HepG2 (cell line): ENCODE data around the gene CNKSR3. TPM values are rescaled to one million over a fixed set of nuclear protein-coding genes. Genes with fewer than 3 reads are reported as not detected.

Experiments
- ATAC-seq: fragments of 200-7000 bp; cut with Tn5 transposase; 3 replicates; pipeline ENCODE4 v1.9.1; 2020; ENCODE audit warnings: mild to moderate bottlenecking, moderate library complexity
- BruUV-seq: library from RNA; stranded (reverse); fragments of 400-500 nt; replicated peaks from 2 replicates; lab custom pipeline; 2021; lab: Mats Ljungman, UMichigan
- CTCF ChIA-PET: fragments of 300-600 bp; formaldehyde crosslinking; extraction: SDS; loops from one replicate; lab custom pipeline; 2021; ENCODE audit warnings: low total read pairs, inconsistent platforms, low intra/inter-chr PET ratio; lab: Yijun Ruan, JAX
- POLR2A ChIA-PET: fragments of 350-600 bp; sonication (Branson Sonifier 250); formaldehyde crosslinking; loops from one replicate; lab custom pipeline; 2020; ENCODE audit warnings: antibody characterized with exemption, inconsistent platforms; lab: Yijun Ruan, JAX
- DNase-seq: peaks from one replicate; pipeline ENCODE4 v3.0.0-alpha.2; 2015; ENCODE audit warnings: low spot score
- FAIRE-seq: peaks from 3 replicates; lab custom pipeline; 2011; peaks lifted over from hg19 to GRCh38; lab: Jason Lieb, UNC
- H2AFZ ChIP-seq: one replicate; pipeline ENCODE4 v1.6.1; 2011; ENCODE audit warnings: low read length, inconsistent platforms
- H3K27ac ChIP-seq: fragments of 300-600 bp; 3 replicates; pipeline ENCODE4 v1.8.0; 2011; ENCODE audit warnings: mixed run types, mild to moderate bottlenecking, mixed read lengths, low read length, inconsistent platforms; ENCODE audit not compliant: insufficient read depth; ENCODE audit errors: extremely low read length
- H3K27me3 ChIP-seq, 2 experiments: fragments of 200-600 bp in 1 of 2; 2 replicates in 1 of 2; 3 replicates in 1 of 2; pipeline versions ENCODE4 v1.6.0 to v1.8.0; 2011; ENCODE audit warnings: low read length in 2 of 2, mild to moderate bottlenecking in 2 of 2, moderate library complexity in 2 of 2, inconsistent platforms in 1 of 2; ENCODE audit not compliant: insufficient read depth in 2 of 2, control insufficient read depth in 1 of 2
- H3K36me3 ChIP-seq, 2 experiments: fragments of 200-600 bp in 1 of 2; replicated peaks in 1 of 2; 2 replicates in 1 of 2; 3 replicates in 1 of 2; pipeline versions ENCODE4 v1.5.1 to v1.8.0; 2011; ENCODE audit warnings: low read length in 2 of 2, inconsistent platforms in 1 of 2; ENCODE audit not compliant: insufficient read depth in 2 of 2, control insufficient read depth in 1 of 2
- H3K4me1 ChIP-seq: 2 replicates; pipeline ENCODE4 v1.5.1; 2012; ENCODE audit warnings: low read length, inconsistent platforms; ENCODE audit not compliant: insufficient read depth
- H3K4me2 ChIP-seq: 2 replicates; pipeline ENCODE4 v1.6.0; 2011; ENCODE audit warnings: low read depth, low read length, inconsistent platforms
- H3K4me3 ChIP-seq, 3 experiments: fragments of 200-600 bp in 1 of 3; sonication (generic), shearing (Covaris generic) in 1 of 3; replicated peaks in 1 of 3; 2 replicates each; pipeline ENCODE4 v1.5.1; 2011 to 2016; ENCODE audit warnings: low read length in 3 of 3, inconsistent platforms in 2 of 3, low read depth in 2 of 3, mild to moderate bottlenecking in 2 of 3, control low read depth in 1 of 3, mixed read lengths in 1 of 3; ENCODE audit not compliant: insufficient read depth in 1 of 3
- H3K79me2 ChIP-seq: one replicate; pipeline ENCODE4 v1.6.1; 2011; ENCODE audit warnings: low read length, inconsistent platforms; ENCODE audit not compliant: insufficient read depth
- H3K9ac ChIP-seq: 2 replicates; pipeline ENCODE4 v1.6.0; 2011; ENCODE audit warnings: mild to moderate bottlenecking, low read depth, low read length, inconsistent platforms; ENCODE audit not compliant: insufficient read depth
- H3K9me3 ChIP-seq: 2 replicates; pipeline ENCODE4 v1.5.1; 2012; ENCODE audit warnings: mild to moderate bottlenecking, low read length
- H4K20me1 ChIP-seq: 2 replicates; pipeline ENCODE4 v1.6.0; 2011; ENCODE audit warnings: inconsistent platforms, mild to moderate bottlenecking, low read length, moderate library complexity; ENCODE audit not compliant: insufficient read depth
- ATF5 ChIP-seq: sonication (generic); formaldehyde crosslinking; IDR thresholded peaks from 2 replicates; pipeline ENCODE4 v1.4.0; 2020; ENCODE audit warnings: mild to moderate bottlenecking, low read depth, missing genetic modification reagents
- CHCHD3 ChIP-seq: sonication (generic); formaldehyde crosslinking; IDR thresholded peaks from 2 replicates; pipeline ENCODE4 v1.8.0; 2022; ENCODE audit warnings: mild to moderate bottlenecking, missing genetic modification reagents, moderate library complexity
- DRAP1 ChIP-seq: IDR thresholded peaks from 2 replicates; pipeline ENCODE4 v1.6.1; 2016; ENCODE audit warnings: missing genetic modification reagents, missing compliant biosample characterization
- FUBP1 ChIP-seq: sonication (generic); formaldehyde crosslinking; IDR thresholded peaks from 2 replicates; pipeline ENCODE4 v1.5.1; 2020; ENCODE audit warnings: missing genetic modification reagents, mild to moderate bottlenecking, borderline replicate concordance
- HMG20A ChIP-seq: IDR thresholded peaks from 2 replicates; pipeline ENCODE4 v1.6.1; 2016; ENCODE audit warnings: borderline replicate concordance
- HNF4G ChIP-seq, 2 experiments: sonication (generic) in 1 of 2; formaldehyde crosslinking in 1 of 2; IDR thresholded peaks; 2 replicates each; pipeline versions ENCODE4 v1.4.0 to v1.6.1; 2011 to 2020; ENCODE audit warnings: borderline replicate concordance in 2 of 2, low read depth in 2 of 2, mild to moderate bottlenecking in 2 of 2, low read length in 1 of 2, missing genetic modification reagents in 1 of 2, moderate library complexity in 1 of 2
- KLF15 ChIP-seq: sonication (generic); formaldehyde crosslinking; IDR thresholded peaks from 2 replicates; pipeline ENCODE4 v1.8.1; 2023; ENCODE audit warnings: borderline replicate concordance, mild to moderate bottlenecking, inconsistent platforms, missing genetic modification reagents, mixed read lengths
- ZMYM3 ChIP-seq: sonication (generic); formaldehyde crosslinking; IDR thresholded peaks from 2 replicates; pipeline ENCODE4 v1.5.1; 2020; ENCODE audit warnings: mild to moderate bottlenecking, missing genetic modification reagents
- ZNF253 ChIP-seq: sonication (generic); formaldehyde crosslinking; IDR thresholded peaks from 2 replicates; pipeline ENCODE4 v1.8.0; 2022; ENCODE audit warnings: mild to moderate bottlenecking, missing genetic modification reagents, borderline replicate concordance
- ZNF263 ChIP-seq: sonication (generic); formaldehyde crosslinking; IDR thresholded peaks from 2 replicates; pipeline ENCODE4 v1.4.0; 2020; ENCODE audit warnings: missing genetic modification reagents
- ZNF746 ChIP-seq: sonication (generic); formaldehyde crosslinking; IDR thresholded peaks from 2 replicates; pipeline ENCODE4 v1.8.0; 2022; ENCODE audit warnings: mild to moderate bottlenecking, missing genetic modification reagents
- WGBS: methylation state at CpG from one replicate; pipeline ENCODE4 v1.1.6; 2017; ENCODE audit warnings: low lambda C conversion rate; 5-methylcytosine and 5-hydroxymethylcytosine counted together
- in situ Hi-C: cut with HindIII; loops from 2 replicates; pipeline ENCODE4 v1.10.0; 2017; ENCODE audit warnings: low pct_unique_long_range_greater_than_20kb; ENCODE audit not compliant: extremely low pct_ligation_motif_present
- intact Hi-C: fragments of 100-400 bp; cut with micrococcal nuclease; formaldehyde crosslinking; loops from one replicate; pipeline ENCODE4 v1.10.0; 2022; ENCODE audit not compliant: unreplicated experiment
- polyA plus RNA-seq, 8 experiments: library from polyadenylated mRNA; depleted of rRNA in 3 of 8; stranded (reverse) in 7 of 8; unstranded in 1 of 8; fragments of >200 nt; fragmentation: Illumina TruSeq in 4 of 8; extraction: Trizol in 4 of 8; gene quantifications; 2 replicates each; pipeline versions ENCODE4 v1.2.1 to v1.2.3, GENCODE V29; 2011 to 2016; ENCODE audit warnings: low read depth in 4 of 8, missing spikeins in 1 of 8, mixed read lengths in 1 of 8; ENCODE audit not compliant: insufficient read depth in 1 of 8
- total RNA-seq, 5 experiments: library from RNA; depleted of rRNA; stranded (reverse); fragments of >200 nt; fragmentation: Illumina TruSeq; extraction: Trizol; gene quantifications; 2 replicates each; pipeline ENCODE4 v1.2.3, GENCODE V29; 2016; ENCODE audit warnings: low read depth in 1 of 5
- TF ChIP-seq, protein P1 (sequence below): sonication (generic); formaldehyde crosslinking; IDR thresholded peaks from 2 replicates; pipeline ENCODE4 v1.5.1; 2020; ENCODE audit warnings: mild to moderate bottlenecking, missing genetic modification reagents, borderline replicate concordance
- TF ChIP-seq, protein P2 (sequence below): sonication (generic); formaldehyde crosslinking; IDR thresholded peaks from 2 replicates; pipeline ENCODE4 v1.4.0; 2020; ENCODE audit warnings: mild to moderate bottlenecking, missing genetic modification reagents
- TF ChIP-seq, protein P3 (sequence below): sonication (generic); formaldehyde crosslinking; IDR thresholded peaks from 2 replicates; pipeline ENCODE4 v1.4.0; 2020; ENCODE audit warnings: missing genetic modification reagents

Gene CNKSR3
- total and polyA plus RNA-seq, 2 of the 13 experiments (the other 11 are each of a cell fraction or from before 2014, with no cell fraction given), result 9.2 to 38.6 TPM

- Histone ChIP-seq H3K4me3 (no peak overlapping the region), H3K79me2 (peaks cover 79% of the 10 kb centered on the region), H3K27me3 (no peaks in the 10 kb centered on the region), H3K36me3 (peaks cover 0 to 7% of the 10 kb centered on the region in 2 experiments; a peak in 2 of 5 replicates), H4K20me1 (peaks cover 14% of the 10 kb centered on the region; the same call in 1 of the 2 replicates), H3K27ac (no peak overlapping the region), H2AFZ (no peak overlapping the region), H3K9ac (no peak overlapping the region), H3K4me1 (no peaks in the 10 kb centered on the region; the same call in 1 of the 2 replicates), H3K9me3 (no peaks in the 10 kb centered on the region), H3K4me2 (no peak overlapping the region)
- in situ Hi-C loops (no loop called here), intact Hi-C loops (no loop called here)
- BruUV-seq, result no TSS peak
- 95% methylated on average over 4 of the region's 4 CpGs for WGBS
- ChIA-PET POLR2A (no interaction called here), CTCF (no interaction called here)
- DNase-seq, result no peak
- no peak for ATAC-seq
- FAIRE-seq, result no peak
- TF ChIP-seq, protein P1, sequence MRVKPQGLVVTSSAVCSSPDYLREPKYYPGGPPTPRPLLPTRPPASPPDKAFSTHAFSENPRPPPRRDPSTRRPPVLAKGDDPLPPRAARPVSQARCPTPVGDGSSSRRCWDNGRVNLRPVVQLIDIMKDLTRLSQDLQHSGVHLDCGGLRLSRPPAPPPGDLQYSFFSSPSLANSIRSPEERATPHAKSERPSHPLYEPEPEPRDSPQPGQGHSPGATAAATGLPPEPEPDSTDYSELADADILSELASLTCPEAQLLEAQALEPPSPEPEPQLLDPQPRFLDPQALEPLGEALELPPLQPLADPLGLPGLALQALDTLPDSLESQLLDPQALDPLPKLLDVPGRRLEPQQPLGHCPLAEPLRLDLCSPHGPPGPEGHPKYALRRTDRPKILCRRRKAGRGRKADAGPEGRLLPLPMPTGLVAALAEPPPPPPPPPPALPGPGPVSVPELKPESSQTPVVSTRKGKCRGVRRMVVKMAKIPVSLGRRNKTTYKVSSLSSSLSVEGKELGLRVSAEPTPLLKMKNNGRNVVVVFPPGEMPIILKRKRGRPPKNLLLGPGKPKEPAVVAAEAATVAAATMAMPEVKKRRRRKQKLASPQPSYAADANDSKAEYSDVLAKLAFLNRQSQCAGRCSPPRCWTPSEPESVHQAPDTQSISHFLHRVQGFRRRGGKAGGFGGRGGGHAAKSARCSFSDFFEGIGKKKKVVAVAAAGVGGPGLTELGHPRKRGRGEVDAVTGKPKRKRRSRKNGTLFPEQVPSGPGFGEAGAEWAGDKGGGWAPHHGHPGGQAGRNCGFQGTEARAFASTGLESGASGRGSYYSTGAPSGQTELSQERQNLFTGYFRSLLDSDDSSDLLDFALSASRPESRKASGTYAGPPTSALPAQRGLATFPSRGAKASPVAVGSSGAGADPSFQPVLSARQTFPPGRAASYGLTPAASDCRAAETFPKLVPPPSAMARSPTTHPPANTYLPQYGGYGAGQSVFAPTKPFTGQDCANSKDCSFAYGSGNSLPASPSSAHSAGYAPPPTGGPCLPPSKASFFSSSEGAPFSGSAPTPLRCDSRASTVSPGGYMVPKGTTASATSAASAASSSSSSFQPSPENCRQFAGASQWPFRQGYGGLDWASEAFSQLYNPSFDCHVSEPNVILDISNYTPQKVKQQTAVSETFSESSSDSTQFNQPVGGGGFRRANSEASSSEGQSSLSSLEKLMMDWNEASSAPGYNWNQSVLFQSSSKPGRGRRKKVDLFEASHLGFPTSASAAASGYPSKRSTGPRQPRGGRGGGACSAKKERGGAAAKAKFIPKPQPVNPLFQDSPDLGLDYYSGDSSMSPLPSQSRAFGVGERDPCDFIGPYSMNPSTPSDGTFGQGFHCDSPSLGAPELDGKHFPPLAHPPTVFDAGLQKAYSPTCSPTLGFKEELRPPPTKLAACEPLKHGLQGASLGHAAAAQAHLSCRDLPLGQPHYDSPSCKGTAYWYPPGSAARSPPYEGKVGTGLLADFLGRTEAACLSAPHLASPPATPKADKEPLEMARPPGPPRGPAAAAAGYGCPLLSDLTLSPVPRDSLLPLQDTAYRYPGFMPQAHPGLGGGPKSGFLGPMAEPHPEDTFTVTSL (CRISPR knock-in tag), result no peak
- no peak for TF ChIP-seq ATF5 (CRISPR knock-in tag)
- TF ChIP-seq, protein P2, sequence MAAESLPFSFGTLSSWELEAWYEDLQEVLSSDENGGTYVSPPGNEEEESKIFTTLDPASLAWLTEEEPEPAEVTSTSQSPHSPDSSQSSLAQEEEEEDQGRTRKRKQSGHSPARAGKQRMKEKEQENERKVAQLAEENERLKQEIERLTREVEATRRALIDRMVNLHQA (CRISPR knock-in tag), result no peak
- no peak for TF ChIP-seq ZNF263
- no peak for TF ChIP-seq HMG20A
- TF ChIP-seq KLF15, result no peak
- TF ChIP-seq ZNF253 (CRISPR knock-in tag), result no peak
- TF ChIP-seq, protein P3, sequence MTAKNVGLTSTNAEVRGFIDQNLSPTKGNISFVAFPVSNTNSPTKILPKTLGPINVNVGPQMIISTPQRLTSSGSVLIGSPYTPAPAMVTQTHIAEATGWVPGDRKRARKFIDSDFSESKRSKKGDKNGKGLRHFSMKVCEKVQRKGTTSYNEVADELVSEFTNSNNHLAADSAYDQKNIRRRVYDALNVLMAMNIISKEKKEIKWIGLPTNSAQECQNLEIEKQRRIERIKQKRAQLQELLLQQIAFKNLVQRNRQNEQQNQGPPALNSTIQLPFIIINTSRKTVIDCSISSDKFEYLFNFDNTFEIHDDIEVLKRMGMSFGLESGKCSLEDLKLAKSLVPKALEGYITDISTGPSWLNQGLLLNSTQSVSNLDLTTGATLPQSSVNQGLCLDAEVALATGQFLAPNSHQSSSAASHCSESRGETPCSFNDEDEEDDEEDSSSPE (CRISPR knock-in tag), result no peak
- TF ChIP-seq DRAP1 (CRISPR knock-in tag), result no peak
- no peak for TF ChIP-seq CHCHD3 (CRISPR knock-in tag)
- TF ChIP-seq FUBP1, result no peak
- no peak for TF ChIP-seq HNF4G (IDR thresholded peaks at IDR 0.05; ENCODE audit: borderline replicate concordance, low read depth, low read length)
- no peak for TF ChIP-seq HNF4G (CRISPR knock-in tag; IDR thresholded peaks at IDR 0.05; ENCODE audit: borderline replicate concordance, low read depth)
- TF ChIP-seq ZMYM3 (CRISPR knock-in tag), result no peak
- no peak for TF ChIP-seq ZNF746 (CRISPR knock-in tag)
These were observed 34.0 kb downstream of the CNKSR3 start for GRCh38 chr6:154476494-154476893.
